GM20000 (cell line): ENCODE data around the gene NOTUM.

Experiments
- DNase-seq: peaks from one replicate; pipeline ENCODE4 v3.0.0; 2012; ENCODE audit warnings: low spot score
- TF ChIP-seq, protein P1 (sequence below): IDR thresholded peaks from 2 replicates; pipeline ENCODE4 v1.5.1; 2012; ENCODE audit warnings: mild to moderate bottlenecking, control low read depth; ENCODE audit errors: extremely low read depth, missing control alignments

NOTUM gene

GRCh38 chr17:81999587-81999975 lies 38.6 kb upstream of the NOTUM start:
- DNase-seq = no peak
- TF ChIP-seq, protein P1, sequence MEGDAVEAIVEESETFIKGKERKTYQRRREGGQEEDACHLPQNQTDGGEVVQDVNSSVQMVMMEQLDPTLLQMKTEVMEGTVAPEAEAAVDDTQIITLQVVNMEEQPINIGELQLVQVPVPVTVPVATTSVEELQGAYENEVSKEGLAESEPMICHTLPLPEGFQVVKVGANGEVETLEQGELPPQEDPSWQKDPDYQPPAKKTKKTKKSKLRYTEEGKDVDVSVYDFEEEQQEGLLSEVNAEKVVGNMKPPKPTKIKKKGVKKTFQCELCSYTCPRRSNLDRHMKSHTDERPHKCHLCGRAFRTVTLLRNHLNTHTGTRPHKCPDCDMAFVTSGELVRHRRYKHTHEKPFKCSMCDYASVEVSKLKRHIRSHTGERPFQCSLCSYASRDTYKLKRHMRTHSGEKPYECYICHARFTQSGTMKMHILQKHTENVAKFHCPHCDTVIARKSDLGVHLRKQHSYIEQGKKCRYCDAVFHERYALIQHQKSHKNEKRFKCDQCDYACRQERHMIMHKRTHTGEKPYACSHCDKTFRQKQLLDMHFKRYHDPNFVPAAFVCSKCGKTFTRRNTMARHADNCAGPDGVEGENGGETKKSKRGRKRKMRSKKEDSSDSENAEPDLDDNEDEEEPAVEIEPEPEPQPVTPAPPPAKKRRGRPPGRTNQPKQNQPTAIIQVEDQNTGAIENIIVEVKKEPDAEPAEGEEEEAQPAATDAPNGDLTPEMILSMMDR = no peak

GRCh38 chr17:81998691-81999438 lies 37.9 kb upstream of the NOTUM start:
- no peak for DNase-seq
- TF ChIP-seq, protein P1 = no peak

- TF ChIP-seq, protein P1 = no peak
- no peak for DNase-seq
Measured at GRCh38 chr17:81998212-81998611, 37.2 kb upstream of the NOTUM start.

GRCh38 chr17:81996757-81997441 lies 35.9 kb upstream of the NOTUM start:
- TF ChIP-seq, protein P1 = no peak
- no peak for DNase-seq

GRCh38 chr17:81996232-81996756 lies 35.3 kb upstream of the NOTUM start:
- no peak for DNase-seq
- TF ChIP-seq, protein P1 = no peak

- TF ChIP-seq, protein P1 = no peak
- DNase-seq = no peak
Measured at GRCh38 chr17:81995463-81996231, 34.7 kb upstream of the NOTUM start.
